ENCODE results near the gene ZNF860.
"Not testable (repeated sequence)": the region's sequence is repeated elsewhere in the genome, so short reads cannot be mapped to it uniquely, and the experiment has no call there.

Gene ZNF860

DNA sequence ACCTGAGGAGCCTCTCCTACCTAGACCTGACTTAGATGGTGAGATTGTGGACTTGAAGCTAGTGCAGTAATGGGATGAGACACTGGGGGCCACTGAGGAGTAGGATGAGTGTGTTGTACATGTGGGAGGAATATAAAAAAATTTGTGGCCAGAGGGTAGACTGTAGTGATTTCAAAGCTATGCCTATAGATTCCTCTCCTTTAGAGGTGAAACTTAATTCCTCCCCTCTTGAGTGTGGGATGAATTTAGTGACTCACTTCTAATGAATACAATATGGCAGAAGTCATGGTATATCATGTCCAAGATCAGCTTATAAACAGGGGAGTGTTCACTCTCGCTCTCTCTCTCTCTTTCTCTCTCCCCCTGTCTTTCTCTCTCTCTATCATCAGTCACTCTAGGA lies 6.7 kb downstream of the ZNF860 start:
- DNase-seq (ENCODE audit: low read depth, low spot score): no peak
- in situ Hi-C loops (cut with HindIII; ENCODE audit: low sequenced_read_pairs): no loop called here
- no peak overlapping the region for H3K4me3 ChIP-seq (ENCODE audit: low read depth, low read length)
- TF ChIP-seq, protein P1, sequence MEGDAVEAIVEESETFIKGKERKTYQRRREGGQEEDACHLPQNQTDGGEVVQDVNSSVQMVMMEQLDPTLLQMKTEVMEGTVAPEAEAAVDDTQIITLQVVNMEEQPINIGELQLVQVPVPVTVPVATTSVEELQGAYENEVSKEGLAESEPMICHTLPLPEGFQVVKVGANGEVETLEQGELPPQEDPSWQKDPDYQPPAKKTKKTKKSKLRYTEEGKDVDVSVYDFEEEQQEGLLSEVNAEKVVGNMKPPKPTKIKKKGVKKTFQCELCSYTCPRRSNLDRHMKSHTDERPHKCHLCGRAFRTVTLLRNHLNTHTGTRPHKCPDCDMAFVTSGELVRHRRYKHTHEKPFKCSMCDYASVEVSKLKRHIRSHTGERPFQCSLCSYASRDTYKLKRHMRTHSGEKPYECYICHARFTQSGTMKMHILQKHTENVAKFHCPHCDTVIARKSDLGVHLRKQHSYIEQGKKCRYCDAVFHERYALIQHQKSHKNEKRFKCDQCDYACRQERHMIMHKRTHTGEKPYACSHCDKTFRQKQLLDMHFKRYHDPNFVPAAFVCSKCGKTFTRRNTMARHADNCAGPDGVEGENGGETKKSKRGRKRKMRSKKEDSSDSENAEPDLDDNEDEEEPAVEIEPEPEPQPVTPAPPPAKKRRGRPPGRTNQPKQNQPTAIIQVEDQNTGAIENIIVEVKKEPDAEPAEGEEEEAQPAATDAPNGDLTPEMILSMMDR (IDR thresholded peaks at IDR 0.05; ENCODE audit: low read depth, low read length): no peak

- in situ Hi-C loops (cut with HindIII; ENCODE audit: low sequenced_read_pairs); H3K4me3 ChIP-seq (ENCODE audit: low read depth, low read length); DNase-seq (ENCODE audit: low read depth, low spot score): not testable (repeated sequence)
Observed at GRCh38 chr3:31992995-31993394, 11.4 kb downstream of the ZNF860 start.

DNA sequence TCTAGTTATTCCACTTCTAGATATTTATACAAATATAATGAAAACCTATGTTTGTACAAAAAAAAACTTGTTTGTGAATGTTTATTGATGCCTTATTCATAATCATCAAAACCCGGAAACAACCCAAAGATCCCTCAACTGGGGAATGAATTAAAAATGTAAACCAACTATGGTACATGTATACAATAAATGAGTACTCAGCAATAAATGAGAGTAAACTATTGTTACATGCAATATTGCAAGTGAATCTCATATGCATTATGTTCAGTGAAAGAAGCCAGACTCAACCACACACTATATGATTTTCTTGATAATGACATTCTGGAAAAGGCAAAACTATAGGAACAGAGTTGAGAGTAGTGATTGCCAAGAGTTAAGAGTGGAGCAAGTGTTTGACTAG lies 12.3 kb downstream of the ZNF860 start:
- no peak overlapping the region for H3K4me3 ChIP-seq (ENCODE audit: low read depth, low read length)
- TF ChIP-seq, protein P1 (IDR thresholded peaks at IDR 0.05; ENCODE audit: low read depth, low read length): no peak
- no peak for DNase-seq (ENCODE audit: low read depth, low spot score)
- in situ Hi-C loops (cut with HindIII; ENCODE audit: low sequenced_read_pairs): no loop called here

DNA sequence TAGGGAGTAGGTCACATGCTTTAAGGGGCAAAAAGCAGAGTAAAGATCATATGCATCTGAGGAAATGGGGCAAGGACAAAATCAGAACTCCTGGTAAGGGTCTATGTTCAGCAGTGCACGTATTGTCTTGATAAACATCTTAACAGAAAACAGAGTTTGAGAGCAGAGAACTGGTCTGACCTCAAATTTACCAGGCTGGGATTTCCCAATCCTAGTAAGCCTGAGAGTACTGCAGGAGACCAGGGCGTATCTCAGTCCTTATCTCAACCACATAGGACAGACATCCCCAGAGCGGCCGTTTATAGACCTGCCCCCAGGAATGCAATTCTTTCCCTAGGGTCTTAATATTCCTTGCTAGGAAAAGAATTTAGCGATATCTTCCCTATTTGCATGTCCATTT lies 13.5 kb downstream of the ZNF860 start:
- in situ Hi-C loops (cut with HindIII; ENCODE audit: low sequenced_read_pairs): not testable (repeated sequence)

DNA sequence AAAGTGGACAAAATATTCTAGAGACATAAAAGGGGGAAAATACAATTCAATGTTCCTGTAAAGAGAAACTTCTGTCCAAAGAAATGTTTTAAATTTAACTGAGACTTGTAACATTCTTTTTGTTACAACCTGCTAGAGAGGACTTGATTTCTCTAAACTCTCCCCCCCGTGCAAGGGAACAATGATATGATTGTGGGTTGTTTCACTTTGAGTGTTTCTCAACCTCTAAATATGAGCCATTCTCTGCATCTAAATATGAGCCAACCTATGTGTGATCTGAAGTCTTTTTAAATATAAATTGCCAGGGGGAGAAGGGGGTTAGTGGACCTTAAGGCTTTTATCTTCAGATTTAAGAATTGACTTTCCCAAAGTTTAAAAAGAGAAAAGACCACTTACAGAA lies 14.6 kb downstream of the ZNF860 start:
- TF ChIP-seq, protein P1 (IDR thresholded peaks at IDR 0.05; ENCODE audit: low read depth, low read length): no peak
- H3K4me3 ChIP-seq (ENCODE audit: low read depth, low read length): no peak overlapping the region
- in situ Hi-C loops (cut with HindIII; ENCODE audit: low sequenced_read_pairs): no loop called here
- no peak for DNase-seq (ENCODE audit: low read depth, low spot score)

More for the DNA sequence above, 13.5 kb downstream of the ZNF860 start:
- not testable (repeated sequence) for H3K4me3 ChIP-seq (ENCODE audit: low read depth, low read length); DNase-seq (ENCODE audit: low read depth, low spot score)

GRCh38 chr3:31997500-31997899 lies 15.9 kb downstream of the ZNF860 start:
- TF ChIP-seq, protein P1 (IDR thresholded peaks at IDR 0.05; ENCODE audit: low read depth, low read length): no peak
- no peak overlapping the region for H3K4me3 ChIP-seq (ENCODE audit: low read depth, low read length)
- in situ Hi-C loops (cut with HindIII; ENCODE audit: low sequenced_read_pairs): no loop called here
- DNase-seq (ENCODE audit: low read depth, low spot score): no peak

- H3K4me3 ChIP-seq (ENCODE audit: low read depth, low read length): no peak overlapping the region
- DNase-seq (ENCODE audit: low read depth, low spot score): no peak
- TF ChIP-seq, protein P1 (IDR thresholded peaks at IDR 0.05; ENCODE audit: low read depth, low read length): no peak
- in situ Hi-C loops (cut with HindIII; ENCODE audit: low sequenced_read_pairs): no loop called here
Observed at GRCh38 chr3:31999907-32000439, 18.4 kb downstream of the ZNF860 start.

DNA sequence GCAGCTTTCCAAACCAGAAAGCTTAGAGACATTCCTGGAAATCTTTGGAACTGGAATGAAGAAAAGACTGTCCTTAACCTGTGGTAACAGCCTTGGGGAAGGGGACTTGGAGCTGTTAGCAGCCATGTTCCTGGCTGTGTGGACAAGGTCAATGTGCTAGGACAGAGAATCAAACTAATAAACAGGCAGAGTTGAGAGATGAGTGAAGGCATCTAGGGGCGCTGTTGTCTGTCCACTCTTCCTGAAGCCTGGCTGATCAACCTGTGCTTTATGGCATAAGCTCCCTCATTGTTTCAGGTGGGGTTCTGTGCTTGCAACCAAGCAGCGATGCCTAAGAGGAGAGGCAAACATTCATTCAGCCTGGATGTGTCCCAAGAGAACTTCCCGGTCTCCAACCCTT lies 19.3 kb downstream of the ZNF860 start:
- TF ChIP-seq, protein P1 (IDR thresholded peaks at IDR 0.05; ENCODE audit: low read depth, low read length): no peak
- no peak overlapping the region for H3K4me3 ChIP-seq (ENCODE audit: low read depth, low read length)
- no peak for DNase-seq (ENCODE audit: low read depth, low spot score)
- in situ Hi-C loops (cut with HindIII; ENCODE audit: low sequenced_read_pairs): no loop called here
